Measurements from ENCODE around the gene DIS3L2.

DNA sequence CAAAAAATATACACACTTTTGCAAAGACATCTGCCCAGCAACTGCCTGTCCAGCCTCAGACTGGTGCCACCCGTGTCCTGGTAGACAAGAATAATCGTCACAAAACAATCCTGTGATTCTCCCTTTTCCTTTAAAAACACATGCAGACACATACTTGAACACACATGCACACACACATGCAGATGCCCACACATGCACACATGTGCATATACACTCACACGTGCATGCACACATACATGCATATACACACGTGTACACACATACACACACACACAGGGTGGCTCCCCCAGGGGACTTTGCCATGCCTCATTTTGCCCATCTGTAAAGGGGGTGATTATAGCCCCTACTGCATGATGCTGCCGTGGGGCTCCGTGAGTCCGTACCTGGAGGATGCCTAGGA lies 392.1 kb downstream of the DIS3L2 start:
- TF ChIP-seq CEBPB (IDR thresholded peaks at IDR 0.05; ENCODE audit: low read depth, low read length) (no peak), RAD21 (IDR thresholded peaks at IDR 0.05 in 1 of 2, conservative IDR thresholded peaks at IDR 0.05 in 1 of 2; ENCODE audit: low read depth in 2 of 2, low read length in 2 of 2) (no peak), POLR2AphosphoS5 (IDR thresholded peaks at IDR 0.05; ENCODE audit: low read depth, low read length) (no peak), EZH2 (IDR thresholded peaks at IDR 0.05; ENCODE audit: low read depth, low read length, severe bottlenecking) (no peak), RNF2 (IDR thresholded peaks at IDR 0.05; ENCODE audit: borderline replicate concordance, low read depth, low read length, missing control alignments, poor library complexity, severe bottlenecking) (no peak), ZNF274 (IDR thresholded peaks at IDR 0.05; ENCODE audit: borderline replicate concordance, extremely low read depth, low read length) (no peak), POLR2A (IDR thresholded peaks at IDR 0.05; ENCODE audit: control extremely low read depth in 1 of 2, low read depth in 2 of 2, low read length in 2 of 2) (no peak), CHD2 (IDR thresholded peaks at IDR 0.05; ENCODE audit: low read length) (no peak), TAF1 (IDR thresholded peaks at IDR 0.05; ENCODE audit: low read depth, low read length) (no peak), SP1 (IDR thresholded peaks at IDR 0.05; ENCODE audit: low read depth, low read length) (no peak)
- TF ChIP-seq, protein P1, sequence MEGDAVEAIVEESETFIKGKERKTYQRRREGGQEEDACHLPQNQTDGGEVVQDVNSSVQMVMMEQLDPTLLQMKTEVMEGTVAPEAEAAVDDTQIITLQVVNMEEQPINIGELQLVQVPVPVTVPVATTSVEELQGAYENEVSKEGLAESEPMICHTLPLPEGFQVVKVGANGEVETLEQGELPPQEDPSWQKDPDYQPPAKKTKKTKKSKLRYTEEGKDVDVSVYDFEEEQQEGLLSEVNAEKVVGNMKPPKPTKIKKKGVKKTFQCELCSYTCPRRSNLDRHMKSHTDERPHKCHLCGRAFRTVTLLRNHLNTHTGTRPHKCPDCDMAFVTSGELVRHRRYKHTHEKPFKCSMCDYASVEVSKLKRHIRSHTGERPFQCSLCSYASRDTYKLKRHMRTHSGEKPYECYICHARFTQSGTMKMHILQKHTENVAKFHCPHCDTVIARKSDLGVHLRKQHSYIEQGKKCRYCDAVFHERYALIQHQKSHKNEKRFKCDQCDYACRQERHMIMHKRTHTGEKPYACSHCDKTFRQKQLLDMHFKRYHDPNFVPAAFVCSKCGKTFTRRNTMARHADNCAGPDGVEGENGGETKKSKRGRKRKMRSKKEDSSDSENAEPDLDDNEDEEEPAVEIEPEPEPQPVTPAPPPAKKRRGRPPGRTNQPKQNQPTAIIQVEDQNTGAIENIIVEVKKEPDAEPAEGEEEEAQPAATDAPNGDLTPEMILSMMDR (IDR thresholded peaks at IDR 0.05; ENCODE audit: control extremely low read depth in 1 of 3, insufficient read depth in 1 of 3, low read depth in 1 of 3, low read length in 3 of 3), result no peak

Measured in H1 (cell line).